ENCODE measurements around the gene BMF.
"Not testable (repeated sequence)": the region's sequence is repeated elsewhere in the genome, so short reads cannot be mapped to it uniquely, and the experiment has no call there.

Gene BMF

DNA sequence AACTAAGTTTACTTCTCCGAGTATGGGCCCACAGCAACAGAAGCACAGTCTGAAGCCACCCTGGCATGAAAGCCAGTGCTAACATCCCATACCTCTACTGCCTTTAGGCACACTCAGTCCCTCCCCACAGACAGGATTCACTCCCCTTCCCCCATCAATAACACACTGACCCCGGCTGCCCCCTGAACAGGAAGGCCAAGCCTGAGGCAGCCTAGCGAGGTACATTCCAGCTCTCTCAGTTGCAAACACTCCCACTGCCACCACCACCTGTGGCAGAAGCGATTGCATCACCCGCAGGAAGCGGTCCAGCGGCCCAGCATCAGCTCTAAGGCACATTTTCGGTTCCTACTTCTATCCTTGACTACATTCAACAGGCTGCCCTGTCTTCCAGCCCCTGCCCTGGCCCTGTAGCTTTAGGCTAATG lies 7.0 kb upstream of the BMF start:
- ChIA-PET POLR2A (interaction anchor here (1.1 kb wide), 1 partner anchor 9 kb away, joined by 4 read pairs; no protein-coding TSS in a partner anchor), CTCF (interaction anchor here (0.8 to 23.9 kb wide), 6 partner anchors 21 to 223 kb away, joined by 3 to 511 read pairs (median 6); partner anchors contain the start of genes BMF and SRP14)
- peak; percentile 78 for DNase-seq (ENCODE audit: extremely low spot score)
- TF ChIP-seq CTCF (IDR thresholded peaks at IDR 0.05; ENCODE audit: control extremely low read depth, extremely low read depth, low read depth, missing control alignments) = no peak

- ChIA-PET CTCF (interaction anchor here (0.8 to 23.9 kb wide), 11 partner anchors 21 to 229 kb away, joined by 3 to 511 read pairs (median 4); partner anchors contain the start of genes BMF and SRP14), POLR2A (interaction anchor here (1.1 kb wide), 1 partner anchor 9 kb away, joined by 4 read pairs; no protein-coding TSS in a partner anchor)
- DNase-seq (ENCODE audit: extremely low spot score) = not testable (repeated sequence)
Observed at GRCh38 chr15:40115106-40115505, 6.4 kb upstream of the BMF start.

- peak; percentile 13 for DNase-seq (ENCODE audit: extremely low spot score)
- TF ChIP-seq CTCF (IDR thresholded peaks at IDR 0.05; ENCODE audit: control extremely low read depth, extremely low read depth, low read depth, missing control alignments) = no peak
- POLR2A ChIA-PET = no interaction called here
- CTCF ChIA-PET = interaction anchor here (0.9 to 23.9 kb wide), 12 partner anchors 20 to 230 kb away, joined by 3 to 511 read pairs (median 4); partner anchors contain the start of genes BMF, BUB1B and SRP14
Observed at GRCh38 chr15:40114218-40114617, 5.5 kb upstream of the BMF start.

DNA sequence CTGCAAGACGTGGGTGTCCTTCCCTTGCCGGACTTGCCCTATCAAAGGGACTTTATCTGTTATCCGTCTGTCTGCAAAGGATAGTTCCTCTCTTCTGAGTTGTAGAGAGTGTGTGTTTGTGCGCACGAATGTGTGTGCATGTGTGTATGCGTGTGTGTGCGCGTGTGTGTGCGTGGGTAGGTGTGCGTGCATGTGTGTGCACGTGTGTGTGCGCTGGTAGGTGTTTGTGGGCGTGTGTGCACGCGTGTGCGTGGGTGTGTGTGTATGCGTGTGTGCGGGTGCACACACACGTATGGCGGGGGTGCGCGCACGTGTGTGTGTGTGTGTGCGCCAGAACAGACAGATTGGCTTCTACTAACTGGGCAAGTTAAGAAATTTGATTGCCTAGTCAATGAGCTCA lies 4.1 kb upstream of the BMF start:
- DNase-seq (ENCODE audit: extremely low spot score) = no peak
- CTCF ChIA-PET = interaction anchor here (1.0 to 23.9 kb wide), 5 partner anchors 18 to 74 kb away, joined by 3 to 511 read pairs (median 6); partner anchors contain the start of genes BMF and SRP14
- TF ChIP-seq CTCF (IDR thresholded peaks at IDR 0.05; ENCODE audit: control extremely low read depth, extremely low read depth, low read depth, missing control alignments) = no peak
- POLR2A ChIA-PET = no interaction called here

DNA sequence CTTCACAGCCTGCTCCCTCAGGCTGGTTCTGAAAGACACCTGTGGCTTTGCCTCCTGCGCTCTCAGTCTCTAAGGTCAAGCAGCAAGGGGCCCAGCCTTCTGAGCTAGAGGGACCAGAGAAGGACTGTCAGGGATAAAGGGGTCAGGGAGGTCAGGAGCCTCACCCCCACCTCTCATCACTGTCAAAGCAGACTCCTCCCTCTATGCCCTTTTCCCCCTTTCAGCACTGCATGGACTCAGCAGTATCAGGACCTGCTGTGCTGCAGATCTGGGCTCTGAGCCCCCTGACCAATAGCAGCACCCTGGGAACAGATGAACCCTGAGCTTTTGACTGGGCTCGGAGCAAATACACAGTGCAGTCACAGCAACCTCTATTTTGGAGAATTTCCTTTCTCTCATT lies 3.2 kb upstream of the BMF start:
- ChIA-PET CTCF (interaction anchor here (1.0 to 23.9 kb wide), 3 partner anchors 17 to 73 kb away, joined by 3 to 511 read pairs (median 494); partner anchors contain the start of genes BMF and SRP14), POLR2A (interaction anchor here (0.5 kb wide), 1 partner anchor 15 kb away, joined by 3 read pairs; no protein-coding TSS in a partner anchor)
- peak; percentile 6 for DNase-seq (ENCODE audit: extremely low spot score)
- no peak for TF ChIP-seq CTCF (IDR thresholded peaks at IDR 0.05; ENCODE audit: control extremely low read depth, extremely low read depth, low read depth, missing control alignments)

- CTCF ChIA-PET = interaction anchor here (1.2 to 23.9 kb wide), 4 partner anchors 17 to 168 kb away, joined by 3 to 511 read pairs (median 248); partner anchors contain the start of genes BMF and SRP14
- POLR2A ChIA-PET = interaction anchor here (0.7 kb wide), 1 partner anchor 24 kb away, joined by 3 read pairs; no protein-coding TSS in a partner anchor
- DNase-seq (ENCODE audit: extremely low spot score) = peak; percentile 4
- no peak for TF ChIP-seq CTCF (IDR thresholded peaks at IDR 0.05; ENCODE audit: control extremely low read depth, extremely low read depth, low read depth, missing control alignments)
Observed at GRCh38 chr15:40110866-40111550, 2.3 kb upstream of the BMF start.

Data from GM10248 (cell line).